C4-2B (cell line): ENCODE results near the gene ARSJ.

Source experiments
- CTCF ChIP-seq: fragments of 450-650 bp; conservative IDR thresholded peaks from 2 replicates; pipeline ENCODE4 v1.5.1; 2017; ENCODE audit warnings: mild to moderate bottlenecking
- ZFX ChIP-seq: fragments of 450-650 bp; IDR thresholded peaks from 2 replicates; pipeline ENCODE4 v1.6.1; 2017

GRCh38 chr4:113998531-113998930 is 19.1 kb upstream of the ARSJ start:
- TF ChIP-seq ZFX, result no peak
- TF ChIP-seq CTCF, result no peak
